Activated T-cell treated with anti-CD3 and anti-CD28 coated beads for 24 hours (primary cell): Measurements from ENCODE around the gene WDR5B.

ENCODE experiments used
- DNase-seq: peaks from one replicate; pipeline ENCODE4 v3.0.0-alpha.2; 2020; ENCODE audit warnings: low read depth

Gene WDR5B

DNA sequence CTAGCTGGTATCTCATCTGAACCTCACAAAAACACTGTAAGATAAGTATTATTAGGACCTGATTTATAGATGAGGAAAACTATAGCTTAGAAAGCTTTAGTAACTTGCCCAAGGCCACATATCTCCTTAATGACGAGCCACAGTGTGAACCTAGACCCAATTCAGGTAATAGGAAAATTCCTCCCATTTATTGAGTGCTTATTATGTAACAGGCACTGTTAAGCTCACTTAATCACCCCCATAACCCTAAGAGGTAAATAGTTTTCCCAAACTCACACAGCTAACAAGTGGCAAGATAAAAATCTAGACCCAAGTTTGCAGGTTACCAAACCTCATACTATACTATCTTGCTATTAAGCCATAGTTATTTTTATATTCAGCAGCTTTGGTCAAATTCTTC is 7.9 kb downstream of the WDR5B start:
- no peak for DNase-seq

DNA sequence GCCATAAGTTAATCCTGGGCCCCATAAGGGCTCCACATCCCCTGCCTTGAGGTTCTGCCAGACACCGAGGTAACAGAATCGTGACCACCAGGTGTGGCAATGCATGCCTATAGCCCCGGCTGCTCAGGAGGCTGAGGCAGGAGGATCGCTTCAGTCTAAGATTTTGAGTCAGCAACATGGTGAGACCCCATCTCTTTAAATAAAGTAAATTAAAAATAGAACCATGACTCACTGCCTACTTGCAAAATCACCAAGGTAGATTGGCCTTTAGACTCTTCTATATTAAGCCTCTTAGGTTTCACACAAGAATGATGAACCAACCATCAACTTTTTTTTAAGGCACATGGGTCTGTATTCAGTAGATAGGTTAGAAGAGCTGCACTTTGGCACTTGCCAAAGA is 9.7 kb downstream of the WDR5B start:
- no peak for DNase-seq

DNA sequence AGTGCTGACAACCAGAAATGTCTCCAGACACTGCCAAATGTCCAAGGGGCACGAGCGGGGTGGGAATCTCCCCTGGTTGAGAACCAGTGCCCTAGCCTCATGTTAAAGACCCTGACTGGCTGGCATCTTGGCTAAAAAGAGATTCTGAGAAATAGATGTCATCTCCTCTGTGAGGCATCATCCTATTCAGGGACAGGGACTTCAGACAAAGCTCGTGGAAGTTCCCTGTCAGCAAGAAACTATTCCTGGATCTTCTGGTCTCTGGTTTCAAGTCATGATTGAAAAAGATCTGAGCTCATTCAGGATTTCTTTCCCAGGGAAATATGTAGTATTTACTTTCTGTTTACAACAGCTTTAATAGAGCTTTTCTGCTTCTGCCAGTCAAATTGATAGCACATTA is 10.8 kb downstream of the WDR5B start:
- no peak for DNase-seq

DNA sequence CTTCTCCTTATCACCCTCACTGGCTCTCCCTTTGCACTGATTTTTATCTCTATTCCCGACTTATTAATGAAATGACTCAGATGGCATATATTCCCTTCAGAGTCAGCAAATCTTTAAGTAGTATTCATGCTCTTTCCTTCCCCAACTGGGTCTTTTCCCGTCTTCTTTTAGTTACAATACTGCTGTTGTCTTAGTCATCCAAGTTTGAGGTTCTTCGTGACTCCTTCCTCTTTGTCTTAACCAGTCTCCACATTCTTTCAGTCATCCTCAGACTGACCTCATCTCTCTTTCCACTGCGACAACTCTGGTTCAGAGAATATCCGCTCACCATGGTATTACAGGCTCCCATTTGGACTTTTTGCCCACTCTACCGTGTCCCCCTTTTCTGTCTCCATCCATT is 12.4 kb downstream of the WDR5B start:
- no peak for DNase-seq

DNA sequence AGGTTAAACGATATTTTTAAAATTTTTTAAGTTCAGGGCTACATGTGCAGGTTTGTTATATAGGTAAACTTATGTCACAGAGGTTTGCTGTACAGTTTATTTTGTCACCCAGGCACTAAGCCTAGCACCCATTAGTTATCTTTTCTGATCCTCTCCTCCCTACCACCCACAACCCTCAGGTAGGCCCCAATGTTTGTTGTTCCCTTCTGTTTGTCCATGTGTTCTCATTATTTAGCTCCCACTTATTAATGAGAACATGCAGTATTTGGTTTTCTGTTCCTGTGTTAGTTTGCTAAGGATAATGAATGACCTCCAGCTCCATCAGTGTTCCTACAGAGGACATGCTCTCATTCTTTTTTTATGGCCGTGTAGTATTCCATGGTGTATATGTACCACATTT is 16.9 kb downstream of the WDR5B start:
- no peak for DNase-seq

DNA sequence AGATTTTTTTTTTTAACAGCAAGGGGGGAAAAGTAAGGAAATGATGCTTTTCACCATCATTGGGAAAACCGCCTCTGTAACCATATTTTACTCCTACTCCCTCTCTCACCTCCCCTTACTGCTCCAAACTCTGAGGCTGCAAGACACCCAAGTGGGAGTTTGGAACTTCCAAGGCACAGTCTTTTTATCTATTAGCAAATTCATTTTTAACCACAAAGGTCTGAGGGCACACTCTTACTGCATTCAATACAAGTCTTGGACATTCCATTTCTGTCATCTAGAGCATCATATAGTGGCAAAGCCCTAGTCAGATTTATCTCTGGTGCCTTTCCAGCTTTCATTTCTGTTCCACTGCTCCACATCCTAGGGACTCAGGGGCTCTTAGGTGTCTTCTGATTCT is 18.7 kb downstream of the WDR5B start:
- DNase-seq = no peak

DNA sequence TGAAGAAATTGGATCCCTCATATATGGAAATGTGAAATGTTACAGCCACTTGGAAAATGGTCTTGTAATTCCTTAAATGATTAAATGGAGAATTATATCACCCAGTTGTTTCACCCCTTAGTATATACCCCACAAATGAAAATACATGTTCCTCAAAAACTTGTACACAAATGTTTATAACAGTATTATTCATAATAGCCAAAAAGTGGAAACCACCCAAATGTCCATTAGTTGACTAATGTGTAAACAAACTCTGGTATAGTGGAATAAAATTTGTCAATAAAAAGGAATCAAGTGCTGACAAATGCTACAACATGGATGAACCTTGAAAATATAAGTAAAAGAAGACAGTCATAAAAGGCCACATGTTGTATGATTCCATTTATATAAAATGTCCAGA is 19.4 kb downstream of the WDR5B start:
- no peak for DNase-seq

DNA sequence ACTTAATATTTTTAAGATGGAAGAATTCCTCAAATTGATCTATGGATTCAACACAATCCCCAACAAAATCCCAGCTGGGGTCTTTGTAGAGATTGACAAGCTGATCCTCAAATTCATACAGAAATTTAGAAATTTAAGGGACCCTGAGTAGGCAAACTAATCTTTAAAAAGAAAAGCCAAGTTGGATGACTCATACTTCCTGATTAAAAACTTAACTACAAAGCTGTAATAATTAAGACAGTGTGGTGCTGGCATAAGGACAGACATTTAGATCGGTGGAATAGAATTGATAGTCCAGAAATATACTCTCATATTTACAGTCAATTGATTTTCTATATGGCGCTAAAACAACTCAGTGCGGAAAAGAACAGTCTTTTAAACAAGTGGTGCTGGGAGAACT is 20.3 kb downstream of the WDR5B start:
- DNase-seq = no peak

DNA sequence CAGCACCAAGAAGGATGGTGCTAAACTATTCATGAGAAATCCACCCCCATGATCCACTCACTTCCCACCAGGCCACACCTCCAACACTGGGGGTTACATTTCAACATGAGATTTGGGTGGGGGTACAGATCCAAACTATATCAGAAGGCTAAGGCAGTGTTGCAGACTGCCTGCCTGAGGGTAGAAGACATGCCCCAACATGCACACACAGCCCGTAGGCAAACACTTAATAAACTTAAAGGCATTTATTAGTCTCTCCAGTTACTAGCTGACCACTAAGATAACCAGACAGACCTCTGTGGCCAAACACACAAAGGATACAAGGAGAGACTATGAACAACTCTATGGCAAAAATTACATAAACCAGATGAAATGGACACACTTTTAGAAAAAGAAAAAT is 21.7 kb downstream of the WDR5B start:
- DNase-seq = no peak

DNA sequence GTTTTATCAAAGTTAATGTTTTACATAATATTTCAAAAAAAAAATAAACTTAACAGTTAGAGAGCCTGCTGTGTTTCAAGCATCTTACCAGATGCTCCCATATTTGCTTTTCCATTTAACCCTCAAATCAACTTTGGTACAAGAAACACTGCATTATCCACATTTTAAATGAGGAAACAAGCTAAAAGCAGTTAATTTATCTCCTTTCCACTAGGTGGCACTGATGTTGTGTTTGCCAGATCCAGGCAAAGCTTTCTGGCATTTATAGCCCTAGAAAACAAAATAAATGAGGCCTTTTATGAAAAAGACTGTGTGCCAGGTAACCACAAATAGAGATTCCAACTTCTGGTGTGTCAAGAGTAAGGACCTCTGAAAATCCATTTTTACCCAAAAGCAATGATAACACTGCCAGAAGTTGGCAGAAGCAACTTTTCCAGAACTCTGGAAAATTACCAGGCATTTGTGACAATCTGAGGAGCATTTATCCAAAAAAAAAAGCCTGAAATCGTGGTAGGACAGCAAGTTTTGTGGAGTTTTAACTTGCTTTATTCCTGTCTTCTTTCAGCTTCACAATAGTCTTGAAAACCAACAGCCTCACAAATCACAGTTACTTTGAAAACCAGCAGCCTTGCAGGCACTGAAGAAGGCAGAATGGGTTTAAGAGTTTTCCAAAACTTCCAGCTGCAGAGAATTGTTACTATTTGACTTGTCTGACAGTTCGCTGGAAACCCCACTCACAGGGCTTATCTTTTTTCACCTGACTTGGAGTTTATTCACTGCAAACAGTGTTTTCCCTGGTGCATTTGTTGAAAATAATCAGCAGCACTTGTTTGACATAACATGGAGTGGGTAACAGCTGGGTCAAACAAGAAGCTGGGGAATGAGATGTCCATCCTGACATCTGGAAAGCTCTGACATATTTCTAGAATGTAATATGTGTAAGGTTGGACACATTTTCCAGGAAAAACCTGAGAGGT is 22.7 kb downstream of the WDR5B start:
- no peak for DNase-seq

DNA sequence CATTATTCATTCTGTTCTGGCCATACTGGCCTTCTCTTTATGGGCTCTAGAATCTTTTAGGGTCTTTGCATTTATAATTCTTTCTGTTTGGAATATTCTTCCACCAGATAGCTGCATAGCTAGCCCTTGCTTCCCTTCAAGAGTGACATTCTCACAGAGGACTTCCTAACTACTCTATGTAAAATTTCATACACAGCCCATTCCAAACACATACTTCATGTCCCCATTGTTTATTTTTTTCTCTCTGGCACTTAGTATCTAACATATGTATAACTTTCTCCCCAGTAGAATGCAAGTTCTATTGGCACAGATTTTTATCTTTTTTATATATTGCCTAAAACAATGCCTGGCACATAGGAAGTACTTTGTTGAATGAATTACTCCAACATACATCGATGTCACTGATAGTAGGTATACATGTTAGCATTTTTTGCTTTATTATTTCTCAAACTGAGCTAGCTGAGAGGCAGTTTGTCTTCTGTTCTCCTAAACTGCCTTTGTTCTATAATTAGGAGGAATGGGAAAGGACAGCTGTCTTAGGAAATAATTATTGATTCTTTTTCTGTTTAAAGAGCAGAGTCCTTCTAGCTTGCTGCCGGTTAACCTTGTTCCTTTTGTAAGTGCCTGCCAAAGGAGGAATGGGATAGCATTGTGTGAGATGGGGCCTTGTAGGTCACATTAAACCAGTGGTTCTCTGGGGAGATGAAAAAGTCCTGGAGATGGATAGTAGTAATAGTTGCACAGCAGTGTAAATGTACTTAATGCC is 24.0 kb downstream of the WDR5B start:
- DNase-seq = no peak

DNA sequence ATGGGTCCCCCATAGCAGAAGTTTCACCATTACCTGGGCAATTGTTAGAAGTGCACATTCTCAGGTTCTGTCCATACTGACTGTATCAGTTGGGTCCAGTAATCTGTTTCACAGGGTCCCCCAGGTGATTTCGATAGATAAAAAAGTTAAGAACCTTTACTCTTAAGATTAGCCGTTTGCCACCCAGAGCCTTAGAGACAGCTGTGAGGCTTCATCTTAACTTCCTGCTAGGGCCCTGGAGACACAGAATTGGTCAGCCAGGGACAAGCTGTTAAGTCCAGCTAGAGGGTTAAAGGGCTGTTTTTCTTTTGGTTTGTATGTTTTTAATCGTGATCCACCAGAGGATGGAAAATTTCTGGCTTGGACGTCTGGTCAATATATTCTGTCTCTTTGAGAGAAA is 25.2 kb downstream of the WDR5B start:
- DNase-seq = no peak

DNA sequence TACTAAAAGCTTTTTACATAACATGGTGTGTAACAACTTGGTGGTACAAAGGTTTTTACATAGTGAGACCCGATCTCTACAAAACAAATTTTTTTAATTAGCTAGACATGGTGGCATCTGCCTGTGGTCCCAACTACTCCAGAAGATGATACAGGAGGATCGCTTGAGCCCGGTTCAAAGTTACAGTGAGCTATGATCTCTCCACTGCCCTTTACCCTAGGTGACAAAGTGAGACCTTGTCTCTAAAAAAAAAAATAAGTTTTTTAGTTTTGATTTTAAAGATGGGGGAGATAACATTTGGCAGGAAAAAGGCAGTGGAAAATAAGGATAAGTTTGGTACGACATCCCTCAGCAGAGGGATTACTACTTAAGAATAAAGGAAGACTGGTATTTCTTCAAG is 26.0 kb downstream of the WDR5B start:
- DNase-seq = no peak

DNA sequence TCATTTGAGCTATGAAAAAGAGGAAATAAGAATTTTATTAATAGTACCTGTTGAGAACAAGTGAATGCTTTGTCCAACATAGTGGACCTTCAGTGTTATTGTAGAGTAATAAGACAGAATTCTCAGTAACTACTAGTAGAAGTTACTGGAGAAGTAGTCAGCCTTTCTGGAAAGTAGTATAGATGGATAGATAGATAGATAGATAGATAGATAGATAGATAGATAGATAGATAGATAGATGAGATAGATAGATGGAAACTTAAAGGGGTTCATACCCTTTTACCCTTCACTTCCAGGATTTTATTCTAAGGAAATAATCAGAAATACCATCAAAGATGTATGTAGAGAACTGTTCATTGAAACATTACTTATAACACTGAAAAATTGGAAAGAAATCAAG is 26.7 kb downstream of the WDR5B start:
- no peak for DNase-seq

DNA sequence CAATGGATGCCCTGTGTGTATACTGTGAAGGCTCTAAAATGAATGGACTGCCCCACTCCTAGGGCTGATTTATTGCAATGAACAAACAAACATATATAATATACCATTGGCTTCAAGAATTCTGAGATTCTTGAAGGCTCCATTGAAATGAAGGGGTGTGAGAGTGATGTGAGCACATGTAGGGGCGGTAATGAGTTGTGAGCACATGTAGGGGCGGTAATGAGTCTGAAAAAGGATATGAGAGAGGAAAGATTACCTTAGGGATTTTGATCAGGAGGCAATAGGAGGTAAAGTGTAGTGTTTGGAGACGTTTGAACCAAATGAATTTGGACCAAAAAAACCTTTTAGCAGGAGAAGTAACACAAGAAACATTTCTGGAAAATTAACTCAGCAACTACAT is 28.2 kb downstream of the WDR5B start:
- no peak for DNase-seq

DNA sequence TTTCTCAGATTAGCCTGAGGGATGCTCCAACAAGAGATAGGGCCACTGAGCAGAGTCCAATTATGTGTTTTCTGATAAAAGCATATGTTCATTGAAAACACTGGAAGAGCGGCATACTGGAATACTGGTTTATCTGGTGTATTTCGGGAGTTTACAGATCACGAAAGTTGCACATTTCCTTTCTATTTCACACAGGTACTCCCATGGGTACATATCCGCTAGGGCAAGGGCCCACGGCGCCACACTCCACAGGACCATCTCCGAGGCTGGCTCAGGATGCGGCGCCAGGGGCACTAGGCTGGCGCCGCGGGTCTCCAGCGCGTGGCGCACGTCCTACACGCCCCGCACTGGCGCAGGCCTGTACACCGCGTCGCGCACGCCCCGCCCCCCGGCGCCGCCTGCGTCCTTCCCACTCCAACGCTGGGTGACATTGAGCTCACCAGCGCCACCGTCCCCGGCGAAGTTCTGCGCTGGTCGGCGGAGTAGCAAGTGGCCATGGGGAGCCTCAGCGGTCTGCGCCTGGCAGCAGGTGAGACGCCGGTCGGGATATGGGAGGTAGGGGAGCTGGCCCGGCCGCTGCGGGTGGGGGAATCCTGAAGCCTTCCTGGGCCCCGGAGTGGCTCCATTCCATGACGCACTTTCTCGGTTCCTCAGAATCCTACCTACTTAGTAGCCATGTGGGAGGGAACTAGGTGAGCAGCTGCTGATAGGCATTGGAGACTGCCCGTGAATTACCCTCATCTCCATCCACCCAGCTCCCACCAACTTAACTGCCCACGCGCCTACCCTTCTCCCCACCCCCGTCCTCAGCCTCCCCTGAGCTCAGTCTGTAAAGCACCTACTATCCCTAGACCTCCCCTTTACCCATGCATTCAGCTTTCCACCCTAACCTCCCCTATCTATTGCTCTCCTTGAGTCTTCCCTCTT is 31.8 kb downstream of the WDR5B start, which contains the start of gene FAM162A:
Gene FAM162A (plus strand): TSS at position 412 of the 927 bp plus-strand sequence. CDS start 84 bp downstream, at position 496.
- peak; percentile 88 for DNase-seq

DNA sequence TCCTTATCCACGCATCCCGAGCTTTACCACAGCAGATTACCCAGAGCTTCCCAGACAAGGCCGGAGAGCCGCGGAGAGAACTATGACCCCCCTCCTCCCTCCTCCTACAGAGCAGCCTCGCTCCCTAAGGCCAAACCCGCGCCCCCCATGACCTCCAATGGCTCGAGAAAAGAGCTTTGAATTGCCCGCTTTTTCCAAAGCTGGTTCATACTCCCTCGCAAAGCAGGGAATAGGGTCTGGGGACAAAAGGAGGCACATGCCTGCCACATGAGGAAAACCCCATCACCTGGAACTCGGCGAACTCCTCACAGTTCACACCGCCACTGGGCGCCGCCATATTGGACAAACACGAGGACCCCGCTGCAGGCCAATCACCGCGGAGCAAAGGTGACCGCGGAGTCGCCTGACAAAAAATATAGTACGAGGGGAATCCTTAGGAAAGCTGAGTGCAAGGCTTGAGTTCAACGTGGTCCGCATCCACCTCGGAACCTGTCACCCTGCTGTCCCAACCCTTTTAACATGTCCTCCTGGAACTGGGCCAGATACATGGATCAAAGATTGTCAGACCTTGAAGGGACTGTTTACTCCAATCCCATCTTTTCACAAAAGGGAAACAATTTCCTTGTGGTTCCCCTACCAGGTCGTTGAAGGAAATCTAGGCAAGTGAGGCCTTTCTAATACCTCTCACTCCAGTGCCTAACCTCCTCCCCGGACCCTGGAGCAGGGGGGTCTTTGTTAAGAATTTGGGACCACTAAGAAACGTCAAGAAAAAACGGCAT is 32.8 kb downstream of the WDR5B start, which contains the start of gene MIX23:
Gene MIX23 (minus strand): TSS at position 344 of the 779 bp plus-strand sequence. CDS start 7 bp downstream, at position 337.
- DNase-seq = peak; percentile 86

DNA sequence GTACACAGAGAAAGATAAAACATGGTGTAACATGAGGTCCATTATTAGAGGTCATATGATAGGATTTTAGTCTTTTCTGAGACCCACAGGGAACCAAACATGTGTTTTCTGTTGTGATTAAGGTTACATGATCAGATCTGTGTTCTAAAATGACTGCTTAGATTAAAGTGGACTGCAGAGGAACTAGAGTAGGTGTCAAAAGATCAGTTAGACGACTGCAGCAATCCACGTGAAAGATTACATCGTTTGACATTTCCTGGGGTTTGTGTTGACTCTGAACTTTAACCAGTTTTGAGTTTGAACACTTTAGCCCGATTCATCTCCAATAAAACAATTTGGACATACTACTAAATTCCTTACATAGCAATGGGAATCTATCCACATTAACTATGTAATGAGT is 37.9 kb downstream of the WDR5B start:
- no peak for DNase-seq

DNA sequence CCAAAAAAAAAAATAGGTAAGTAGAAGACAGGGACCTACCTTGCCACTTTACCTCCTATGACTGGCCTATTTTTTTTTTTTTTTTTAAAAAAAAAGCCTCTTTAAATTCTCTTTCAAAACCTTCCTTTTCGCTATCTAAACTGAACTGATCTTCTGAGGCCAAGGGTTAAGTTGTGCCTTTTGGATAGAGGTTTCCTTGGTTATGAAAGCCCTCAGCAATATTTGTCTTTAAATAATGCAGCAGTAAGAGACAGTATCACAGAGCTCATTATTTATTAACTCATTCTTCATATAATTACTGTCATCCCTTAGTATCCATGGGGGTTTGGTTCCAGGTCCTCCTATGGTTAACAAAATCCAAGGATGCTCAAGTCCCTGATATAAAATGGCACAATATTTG is 41.8 kb downstream of the WDR5B start:
- DNase-seq = no peak

DNA sequence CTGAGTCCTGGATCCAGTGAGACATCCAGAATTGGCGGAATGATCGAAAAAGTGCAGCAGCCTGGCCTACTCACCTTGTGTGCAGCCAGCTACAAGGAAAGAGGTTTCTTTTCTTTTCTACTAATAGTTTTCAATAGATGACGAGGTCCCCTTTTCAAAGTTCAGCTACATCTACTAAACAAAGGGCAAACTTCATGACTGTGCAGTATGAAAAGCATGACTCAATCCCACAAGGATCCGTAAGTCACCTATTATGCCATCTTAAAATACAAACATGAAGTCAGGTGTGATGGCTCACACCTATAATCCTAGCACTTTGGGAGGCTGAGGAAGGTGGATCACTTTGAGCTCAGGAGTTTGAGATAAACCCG is 49.5 kb downstream of the WDR5B start:
- DNase-seq = no peak
